AG04449 (cell line): ENCODE results near the gene CDH3.
A peak's percentile ranks its signal among the peaks of the same experiment; 100 is the strongest.

Experiments
- CTCF ChIA-PET: fragments of 350-600 bp; formaldehyde crosslinking; extraction: SDS; loops from one replicate; lab custom pipeline; 2021; ENCODE audit warnings: antibody characterized with exemption; lab: Yijun Ruan, JAX
- POLR2A ChIA-PET: fragments of 400-600, 350-600 bp; formaldehyde crosslinking; extraction: SDS; loops from one replicate; lab custom pipeline; 2020; ENCODE audit warnings: antibody characterized with exemption, inconsistent platforms; lab: Yijun Ruan, JAX
- DNase-seq: peaks from one replicate; pipeline ENCODE4 v3.0.0-alpha.2; 2010; ENCODE audit warnings: low read depth, low spot score
- H3K4me3 ChIP-seq: 2 replicates; pipeline ENCODE4 v1.5.1; 2011; ENCODE audit warnings: low read depth, mild to moderate bottlenecking, control low read depth, low read length
- CTCF ChIP-seq: IDR thresholded peaks from one replicate; pipeline ENCODE4 v1.5.1; 2011; ENCODE audit warnings: mild to moderate bottlenecking, moderate library complexity, low read length, control low read depth, inconsistent platforms; ENCODE audit not compliant: insufficient read depth; ENCODE audit errors: missing control alignments

CDH3 gene

GRCh38 chr16:68700120-68700519, 55.0 kb downstream of the CDH3 start:
- no peak for DNase-seq
- ChIA-PET CTCF (interaction anchor here (1.0 to 1.4 kb wide), 4 partner anchors 8 to 202 kb away, joined by 3 to 5 read pairs (median 4); no protein-coding TSS in a partner anchor), POLR2A (no interaction called here)
- TF ChIP-seq CTCF, result no peak
- H3K4me3 ChIP-seq, result no peak overlapping the region

GRCh38 chr16:68700831-68701230, 55.7 kb downstream of the CDH3 start:
- no peak for TF ChIP-seq CTCF
- ChIA-PET POLR2A (no interaction called here), CTCF (interaction anchor here (1.0 to 3.2 kb wide), 4 partner anchors 25 to 202 kb away, joined by 3 to 11 read pairs (median 4); no protein-coding TSS in a partner anchor)
- no peak for DNase-seq
- H3K4me3 ChIP-seq, result no peak overlapping the region

GRCh38 chr16:68704232-68704867, 59.2 kb downstream of the CDH3 start:
- no peak overlapping the region for H3K4me3 ChIP-seq
- ChIA-PET POLR2A (no interaction called here), CTCF (interaction anchor here (0.6 to 3.2 kb wide), 3 partner anchors 13 to 122 kb away, joined by 3 to 11 read pairs (median 5); no protein-coding TSS in a partner anchor)
- TF ChIP-seq CTCF, result peak; percentile 90
- no peak for DNase-seq

- TF ChIP-seq CTCF, result peak; percentile 6
- no peak overlapping the region for H3K4me3 ChIP-seq
- POLR2A ChIA-PET, result interaction anchor here (0.5 kb wide), 1 partner anchor 415 kb away, joined by 3 read pairs; no protein-coding TSS in a partner anchor
- CTCF ChIA-PET, result interaction anchor here (0.9 to 2.3 kb wide), 7 partner anchors 9 to 417 kb away, joined by 3 to 8 read pairs (median 3); no protein-coding TSS in a partner anchor
- DNase-seq, result no peak
Measured at GRCh38 chr16:68707340-68708152, 62.4 kb downstream of the CDH3 start.

- TF ChIP-seq CTCF, result no peak
- CTCF ChIA-PET, result no interaction called here
- POLR2A ChIA-PET, result no interaction called here
- no peak overlapping the region for H3K4me3 ChIP-seq
- DNase-seq, result no peak
Measured at GRCh38 chr16:68710211-68710610, 65.1 kb downstream of the CDH3 start.
